Right hindlimb (tissue), 1 donor: ENCODE results near the gene LENG9.
"Not testable (repeated sequence)": the region's sequence is repeated elsewhere in the genome, so short reads cannot be mapped to it uniquely, and the experiment has no call there.

Experiments
- DNase-seq: peaks from one replicate; pipeline ENCODE4 v3.0.0-alpha.2; 2018

Gene LENG9

GRCh38 chr19:54458648-54459281 is 4.8 kb downstream of the LENG9 start:
- no peak for DNase-seq

DNA sequence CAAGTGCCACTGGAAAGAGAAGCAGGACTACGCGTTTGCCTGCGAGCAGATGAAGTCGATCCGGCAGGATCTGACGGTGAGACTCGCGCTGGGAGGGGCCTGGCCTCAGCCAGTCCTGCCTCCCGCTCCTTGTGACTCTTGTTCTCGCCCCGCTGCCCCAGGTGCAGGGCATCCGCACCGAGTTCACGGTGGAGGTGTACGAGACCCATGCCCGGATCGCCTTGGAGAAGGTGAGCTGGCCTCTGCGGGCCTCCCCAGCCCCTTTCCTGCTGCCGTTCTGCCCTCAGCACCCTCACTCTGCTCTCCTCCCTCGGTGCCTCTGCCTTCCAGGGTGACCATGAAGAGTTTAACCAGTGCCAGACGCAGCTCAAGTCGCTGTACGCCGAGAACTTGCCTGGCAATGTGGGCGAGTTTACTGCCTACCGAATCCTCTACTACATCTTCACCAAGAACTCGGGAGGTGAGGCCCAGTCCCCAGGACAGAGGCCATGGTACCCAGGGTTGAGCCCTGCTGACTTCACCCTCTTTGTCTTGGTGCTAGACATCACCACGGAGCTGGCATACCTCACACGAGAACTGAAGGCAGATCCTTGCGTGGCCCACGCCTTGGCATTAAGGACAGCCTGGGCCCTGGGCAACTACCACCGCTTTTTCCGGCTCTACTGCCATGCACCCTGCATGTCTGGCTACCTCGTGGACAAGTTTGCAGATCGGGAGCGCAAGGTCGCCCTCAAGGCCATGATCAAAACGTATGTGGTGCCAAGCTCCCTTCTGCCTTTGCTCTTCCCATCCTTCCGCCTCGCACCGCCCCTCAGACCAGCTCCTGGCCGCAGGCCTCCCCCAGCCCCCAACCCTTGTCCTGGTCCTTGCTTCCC is 5.6 kb downstream of the LENG9 start:
- DNase-seq = no peak

- DNase-seq = no peak
These were observed 6.9 kb downstream of the LENG9 start for GRCh38 chr19:54456423-54457373.

GRCh38 chr19:54455786-54456422 is 7.7 kb downstream of the LENG9 start:
- DNase-seq = no peak

DNA sequence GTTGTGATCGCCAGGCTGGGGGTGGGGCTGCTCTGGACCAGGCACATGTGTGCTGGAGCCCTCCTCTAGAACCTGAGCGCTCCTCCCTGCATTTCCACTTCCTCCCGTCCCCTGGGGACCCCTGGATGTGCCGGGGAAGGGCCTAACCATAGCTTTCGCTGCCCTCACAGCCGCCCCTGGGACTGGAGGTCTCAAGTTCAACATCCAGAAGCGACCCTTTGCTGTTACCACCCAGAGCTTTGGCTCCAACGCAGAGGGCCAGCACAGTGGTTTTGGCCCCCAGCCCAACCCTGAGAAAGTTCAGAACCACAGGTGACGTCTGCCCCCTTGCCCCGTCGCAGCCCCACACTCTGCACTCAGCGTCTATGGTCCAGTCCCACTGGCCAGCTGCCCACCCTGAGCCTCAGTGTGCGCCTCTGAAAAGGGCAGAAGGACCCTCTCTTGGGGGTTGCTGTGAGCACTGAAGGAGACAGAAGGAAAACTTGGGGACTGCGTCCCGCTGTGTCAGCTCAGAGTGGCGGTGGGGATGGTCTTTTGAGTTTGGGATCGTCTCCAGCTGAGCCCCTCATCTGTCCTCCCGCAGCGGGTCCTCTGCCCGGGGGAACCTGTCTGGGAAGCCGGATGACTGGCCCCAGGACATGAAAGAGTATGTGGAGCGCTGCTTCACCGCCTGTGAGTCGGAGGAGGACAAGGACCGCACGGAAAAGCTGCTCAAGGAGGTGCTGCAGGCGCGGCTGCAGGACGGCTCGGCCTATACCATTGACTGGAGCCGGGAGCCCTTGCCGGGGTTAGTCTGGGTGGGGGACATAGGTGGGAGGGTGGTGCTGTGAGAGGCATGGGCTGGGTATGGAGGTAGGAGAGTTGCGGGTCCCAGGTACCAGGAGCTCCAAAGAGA is 8.6 kb downstream of the LENG9 start:
- no peak for DNase-seq

DNA sequence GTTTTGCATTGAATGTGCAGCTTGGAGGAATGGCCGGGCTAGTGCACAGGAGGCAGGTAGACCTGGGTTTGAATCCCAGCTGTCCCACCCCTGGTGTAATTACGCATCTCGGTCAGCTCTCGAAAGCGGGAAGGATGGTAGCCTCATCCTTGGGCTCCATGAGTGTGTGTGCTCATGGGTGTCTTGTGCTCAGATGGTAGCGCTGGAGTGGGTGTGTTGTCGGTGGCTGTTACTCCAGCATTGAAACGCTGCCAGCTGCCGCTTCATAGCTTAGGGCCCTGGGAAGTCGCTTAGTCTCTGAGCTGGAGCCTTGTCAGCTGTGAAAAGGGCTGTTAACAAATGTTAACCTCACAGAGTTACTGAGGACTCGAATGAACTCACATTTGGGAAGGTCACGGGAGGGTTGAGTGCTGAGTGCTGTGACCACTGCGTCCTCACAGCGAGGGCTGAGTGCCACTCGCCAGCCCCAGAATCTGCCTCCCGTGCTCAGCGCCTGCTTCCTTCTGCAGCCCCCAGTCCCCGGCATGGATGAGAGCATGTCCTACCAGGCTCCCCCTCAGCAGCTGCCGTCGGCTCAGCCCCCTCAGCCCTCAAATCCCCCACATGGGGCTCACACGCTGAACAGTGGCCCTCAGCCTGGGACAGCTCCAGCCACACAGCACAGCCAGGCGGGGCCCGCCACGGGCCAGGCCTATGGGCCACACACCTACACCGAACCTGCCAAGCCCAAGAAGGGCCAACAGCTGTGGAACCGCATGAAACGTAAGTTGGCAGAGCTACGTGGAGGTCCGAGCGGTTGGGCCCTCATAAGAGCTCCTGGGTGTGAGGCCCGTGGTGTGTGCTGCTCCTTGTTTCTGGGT is 9.4 kb downstream of the LENG9 start:
- no peak for DNase-seq

DNA sequence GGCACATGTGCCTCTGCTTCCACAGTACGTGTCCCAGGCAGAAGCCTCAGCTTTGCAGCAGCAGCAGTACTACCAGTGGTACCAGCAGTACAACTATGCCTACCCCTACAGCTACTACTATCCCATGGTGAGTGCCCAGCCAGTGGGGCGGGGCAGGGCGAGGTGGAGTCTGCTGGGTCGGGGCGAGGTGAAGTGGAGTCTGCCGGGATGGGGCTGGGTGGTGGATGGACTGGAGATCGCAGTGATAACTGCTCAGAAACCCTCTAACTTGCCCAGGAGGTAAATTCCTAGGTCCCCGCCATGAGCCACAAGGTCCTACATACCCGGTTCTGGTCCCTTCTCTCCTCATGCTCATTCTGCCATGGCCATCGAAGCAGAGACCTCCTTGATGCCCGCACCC is 11.0 kb downstream of the LENG9 start:
- no peak for DNase-seq

GRCh38 chr19:54451997-54452396 is 11.6 kb downstream of the LENG9 start:
- no peak for DNase-seq

DNA sequence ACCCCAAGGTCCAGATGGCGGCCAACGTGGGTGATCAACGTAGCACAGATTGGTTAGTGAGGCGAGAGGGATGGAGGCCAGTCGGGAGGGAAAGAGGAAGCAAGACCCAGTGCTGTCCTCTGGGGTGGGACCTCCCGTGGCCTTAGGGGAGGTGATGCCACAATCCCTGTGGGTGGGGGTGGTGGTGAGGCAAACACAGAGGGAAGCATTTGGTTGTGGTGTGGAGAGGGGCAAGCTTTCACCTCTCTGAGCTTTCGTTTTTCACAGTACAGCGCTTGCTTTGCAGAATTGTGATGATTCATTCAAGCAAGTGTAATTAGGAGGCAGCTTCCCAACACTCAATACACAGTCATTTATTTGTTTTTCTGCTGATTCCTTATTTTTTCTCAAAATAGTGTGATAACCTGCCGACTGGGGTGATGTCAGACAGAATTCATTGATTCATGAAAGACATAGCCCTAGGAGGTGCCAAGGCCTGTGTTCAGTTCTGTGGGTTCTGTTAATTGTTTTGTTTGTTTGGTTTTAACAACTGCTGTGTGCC is 12.2 kb downstream of the LENG9 start:
- DNase-seq = no peak

- DNase-seq = no peak
These were observed 13.9 kb downstream of the LENG9 start for GRCh38 chr19:54449701-54450069.

GRCh38 chr19:54448774-54449700 is 14.5 kb downstream of the LENG9 start, which contains the start of gene LENG8:
Gene LENG8 (plus strand): TSS chr19:54449199. CDS start chr19:54451345, 2,146 bp downstream.
- DNase-seq = peak; percentile 98

DNA sequence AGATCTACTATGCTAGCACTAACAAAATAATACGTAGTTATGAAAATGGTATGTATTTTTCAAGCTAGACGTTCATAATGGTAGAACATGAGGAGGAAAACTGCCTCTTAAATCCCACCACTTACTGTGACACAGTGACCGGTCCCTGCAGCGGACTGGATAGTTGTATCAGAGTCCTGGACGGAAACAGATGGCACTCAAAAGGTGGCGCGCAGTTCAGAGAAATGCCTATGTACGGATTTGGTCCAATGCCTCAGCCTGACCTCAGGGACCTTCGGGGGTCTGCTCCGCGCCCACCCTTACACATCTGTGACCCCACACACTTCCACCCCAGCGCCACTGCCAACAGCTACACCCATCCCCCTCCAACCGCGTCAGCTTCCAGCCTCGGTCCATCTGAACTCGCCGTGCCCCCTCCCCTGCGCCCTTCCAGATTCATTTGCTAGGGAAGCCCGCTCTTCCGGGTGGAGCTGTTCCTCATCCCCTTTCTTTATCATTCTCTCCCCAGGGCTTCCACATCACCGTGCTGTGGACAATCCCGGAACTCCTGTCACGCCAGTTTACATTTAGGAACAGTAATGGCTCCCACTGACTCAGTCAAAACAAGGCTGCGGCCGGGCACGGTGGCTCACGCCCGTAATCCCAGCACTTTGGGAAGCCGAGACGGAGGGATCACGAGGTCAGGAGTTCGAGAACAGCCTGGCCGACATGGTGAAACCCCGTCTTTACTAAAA is 15.4 kb downstream of the LENG9 start:
- peak; percentile 75 for DNase-seq

GRCh38 chr19:54446349-54446748 is 17.2 kb downstream of the LENG9 start:
- not testable (repeated sequence) for DNase-seq

- no peak for DNase-seq
These were observed 18.8 kb downstream of the LENG9 start for GRCh38 chr19:54444737-54445136.

DNA sequence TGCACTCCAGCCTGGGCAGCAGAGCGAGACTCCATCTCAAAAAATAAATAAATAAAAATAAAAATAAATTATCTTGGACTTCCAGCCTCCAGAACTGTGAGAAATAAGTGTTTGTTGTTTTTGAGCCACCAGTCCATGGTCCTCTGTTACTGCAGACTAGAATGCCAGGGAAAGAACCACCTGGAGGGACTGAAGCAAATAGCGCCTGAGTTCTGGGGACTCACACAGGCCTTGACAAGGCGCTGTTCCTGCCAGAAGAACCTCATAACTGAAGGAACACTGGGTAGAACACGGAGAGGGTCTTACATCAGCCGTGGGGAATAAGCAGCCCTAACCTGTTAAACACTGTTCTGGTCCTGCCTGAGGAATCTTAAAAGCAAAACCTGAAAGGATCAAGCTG is 22.9 kb downstream of the LENG9 start:
- no peak for DNase-seq

- DNase-seq = peak; percentile 12
These were observed 24.3 kb downstream of the LENG9 start for GRCh38 chr19:54439174-54439851.

DNA sequence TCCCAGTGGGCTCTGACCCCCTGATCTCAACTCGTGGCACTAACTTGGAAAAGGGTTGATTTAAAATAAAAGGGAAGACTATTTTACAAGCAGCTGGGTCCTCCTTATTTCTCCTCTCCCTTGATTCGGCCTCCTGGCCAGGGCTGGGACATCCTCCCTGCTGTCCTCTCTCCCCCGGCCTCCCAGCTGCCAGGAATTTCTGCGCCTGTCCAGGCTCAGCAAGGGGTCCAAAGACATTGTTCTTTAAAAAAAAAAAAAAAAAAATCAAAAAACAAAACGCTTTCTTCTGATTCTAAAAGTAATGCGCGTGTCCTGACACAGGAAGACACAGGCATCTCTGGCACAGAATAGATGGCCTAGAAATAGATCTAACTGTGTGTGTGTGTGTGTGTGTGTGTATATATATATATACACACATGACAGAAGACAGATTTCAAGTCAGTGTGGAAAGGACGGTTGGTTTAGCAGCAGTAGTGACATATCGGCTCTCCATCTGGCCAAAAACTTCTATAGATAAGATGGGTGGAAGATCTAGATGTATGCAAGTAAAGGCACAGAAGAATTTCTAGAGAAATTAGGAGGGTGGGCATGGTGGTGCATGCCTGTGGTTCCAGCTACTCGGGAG is 26.8 kb downstream of the LENG9 start:
- peak; percentile 26 for DNase-seq
